Glomerular endothelial cell (primary cell): ENCODE measurements around the gene TLL1. TPM values are rescaled to one million over a fixed set of nuclear protein-coding genes. Genes with fewer than 3 reads are reported as not detected.

Experiments used
- DNase-seq: peaks from one replicate; pipeline ENCODE4 v3.0.0-alpha.2; 2011; ENCODE audit warnings: low read depth, low spot score; ENCODE audit errors: extremely low read depth
- total RNA-seq: library from RNA; depleted of rRNA; stranded (reverse); fragments of >200 nt; gene quantifications from 2 replicates; pipeline ENCODE4 v1.2.3, GENCODE V29; 2015

TLL1 gene
- 2.9 and 10.8 TPM in 2 replicates for total RNA-seq

DNA sequence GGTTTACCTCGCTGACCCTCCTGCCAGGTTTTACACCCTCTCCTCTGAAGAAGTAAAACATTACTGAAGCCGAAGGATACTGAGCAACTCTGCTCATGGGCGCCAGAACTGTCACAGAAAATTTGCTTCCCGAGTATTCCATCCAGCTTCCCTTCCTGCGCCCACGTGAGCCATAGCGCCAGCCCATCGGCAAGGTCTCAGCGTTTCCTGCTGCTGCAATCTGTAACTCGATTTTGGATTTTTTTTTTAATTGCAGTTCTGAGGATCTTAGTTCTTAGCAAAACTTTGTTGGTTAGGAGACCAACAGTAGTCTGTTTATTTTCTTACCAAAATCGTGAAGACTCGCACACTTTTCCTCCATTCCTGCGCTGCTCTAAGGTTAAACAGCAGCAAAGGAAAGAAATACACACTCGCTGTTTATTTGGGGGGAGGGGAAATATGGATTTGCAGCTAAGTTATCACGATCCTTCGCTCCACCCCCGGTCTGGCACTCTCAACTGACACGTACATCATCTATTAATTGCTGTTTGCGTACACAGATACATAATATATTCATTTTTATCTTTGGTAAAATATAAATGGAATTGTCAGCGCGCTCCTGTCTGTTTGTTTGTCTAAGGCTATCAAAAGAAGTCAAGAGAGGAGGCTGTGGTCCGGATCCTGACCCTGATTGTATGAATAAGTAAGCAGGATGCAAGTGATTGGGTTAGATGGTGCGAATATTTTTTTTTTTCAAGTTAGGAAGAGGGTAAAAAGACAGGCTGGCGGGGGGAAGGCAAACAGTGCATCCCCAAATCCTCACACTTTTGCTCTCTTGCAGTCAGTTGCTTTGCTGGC, at the start of gene TLL1:
Gene TLL1, plus strand, starts transcription at position 777 of the 837 bp plus-strand sequence. CDS start 668 bp downstream, outside the sequence.
- DNase-seq, result no peak

DNA sequence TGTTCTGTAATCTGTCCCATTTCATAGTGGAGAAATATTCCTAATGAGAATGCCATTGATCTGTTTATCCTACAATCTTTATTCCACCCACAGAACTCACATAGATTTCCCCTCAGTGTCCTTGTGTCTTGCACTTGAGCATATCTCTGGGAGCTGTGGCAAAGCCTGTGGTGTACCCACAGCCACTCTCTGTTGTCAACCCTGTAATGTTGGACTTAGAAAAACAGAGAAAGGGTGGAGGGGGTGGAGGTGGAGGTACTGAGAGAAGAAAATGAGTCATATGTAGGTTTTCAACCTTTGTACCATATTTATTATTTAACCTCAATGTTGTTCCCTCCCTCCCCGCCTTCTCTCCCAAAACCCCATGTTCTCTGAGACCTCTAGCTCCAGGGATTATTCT, 46.9 kb upstream of the TLL1 start:
- no peak for DNase-seq

DNA sequence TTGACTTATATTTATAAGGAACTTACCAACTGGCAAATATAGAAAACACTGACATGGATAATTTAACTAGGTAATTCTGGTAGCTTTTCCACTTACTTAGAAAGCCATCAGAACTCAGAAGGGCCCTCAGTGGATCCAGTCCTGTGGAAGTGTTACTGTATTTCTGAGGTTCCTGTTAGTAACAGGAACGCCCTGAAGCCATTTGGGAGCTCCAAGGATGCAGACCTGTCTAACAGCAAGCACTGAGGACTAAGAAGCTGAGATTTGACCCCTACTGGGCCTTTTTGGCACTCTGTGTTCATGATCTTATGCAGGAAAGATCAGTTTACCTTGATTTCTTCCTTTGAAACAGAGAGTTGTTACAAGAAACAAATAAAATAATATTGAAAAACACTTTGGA, 46.0 kb upstream of the TLL1 start:
- no peak for DNase-seq

DNA sequence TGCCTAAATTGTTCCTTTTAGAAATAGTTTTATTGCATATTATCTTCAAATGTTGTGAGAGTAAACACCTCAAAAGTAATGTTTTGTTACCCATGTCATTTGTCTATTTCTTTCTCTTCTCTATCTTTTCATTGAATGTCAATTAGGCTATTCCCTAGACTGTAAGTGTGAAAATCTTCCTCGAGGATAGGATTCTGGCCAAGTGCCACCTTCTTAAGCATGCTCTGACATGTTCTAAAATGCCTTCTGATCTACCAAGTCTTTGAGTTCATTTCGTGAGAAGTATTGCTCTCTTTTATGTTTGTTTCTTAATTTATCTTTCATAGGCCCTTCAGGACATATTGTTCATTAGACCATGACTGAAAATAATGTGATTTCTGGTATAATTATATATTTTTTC, 44.1 kb upstream of the TLL1 start:
- DNase-seq, result no peak

DNA sequence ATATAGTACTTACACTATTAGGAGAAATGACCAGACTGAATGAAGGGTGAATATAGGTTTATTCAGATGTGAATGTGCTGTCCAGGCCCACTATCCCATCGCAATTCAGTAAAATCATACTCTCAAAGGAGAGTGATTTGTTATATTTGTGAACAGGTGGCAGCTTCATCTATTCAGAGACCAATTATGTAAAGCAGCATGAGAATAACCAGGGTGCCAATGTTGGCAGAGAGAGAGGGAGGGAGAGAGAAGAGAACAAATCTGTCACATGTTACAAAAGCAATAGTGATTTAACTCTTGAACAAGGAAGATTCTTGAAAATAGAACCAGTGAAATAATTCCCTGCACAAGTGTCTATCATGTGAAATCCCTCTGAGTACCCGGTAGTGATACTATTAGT, 38.9 kb upstream of the TLL1 start:
- no peak for DNase-seq

DNA sequence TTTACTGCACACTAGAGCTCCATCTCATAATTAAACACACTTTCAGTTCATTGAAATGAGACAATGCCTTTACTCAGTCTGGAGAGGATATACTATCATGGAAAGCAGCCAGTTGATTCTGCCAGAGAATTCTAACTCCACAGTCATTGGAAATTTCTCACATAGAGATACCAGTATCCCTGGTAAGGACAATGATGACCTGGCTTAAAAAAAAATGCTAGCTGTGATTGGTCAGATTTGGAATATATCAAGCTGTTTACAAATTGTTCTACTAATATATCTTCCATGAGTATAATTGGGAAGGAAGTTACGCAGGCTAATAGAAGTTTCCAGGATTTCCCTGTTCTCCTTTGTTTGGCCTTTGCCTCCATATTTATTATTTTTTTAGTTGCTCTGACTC, 34.5 kb upstream of the TLL1 start:
- DNase-seq, result peak; percentile 16

DNA sequence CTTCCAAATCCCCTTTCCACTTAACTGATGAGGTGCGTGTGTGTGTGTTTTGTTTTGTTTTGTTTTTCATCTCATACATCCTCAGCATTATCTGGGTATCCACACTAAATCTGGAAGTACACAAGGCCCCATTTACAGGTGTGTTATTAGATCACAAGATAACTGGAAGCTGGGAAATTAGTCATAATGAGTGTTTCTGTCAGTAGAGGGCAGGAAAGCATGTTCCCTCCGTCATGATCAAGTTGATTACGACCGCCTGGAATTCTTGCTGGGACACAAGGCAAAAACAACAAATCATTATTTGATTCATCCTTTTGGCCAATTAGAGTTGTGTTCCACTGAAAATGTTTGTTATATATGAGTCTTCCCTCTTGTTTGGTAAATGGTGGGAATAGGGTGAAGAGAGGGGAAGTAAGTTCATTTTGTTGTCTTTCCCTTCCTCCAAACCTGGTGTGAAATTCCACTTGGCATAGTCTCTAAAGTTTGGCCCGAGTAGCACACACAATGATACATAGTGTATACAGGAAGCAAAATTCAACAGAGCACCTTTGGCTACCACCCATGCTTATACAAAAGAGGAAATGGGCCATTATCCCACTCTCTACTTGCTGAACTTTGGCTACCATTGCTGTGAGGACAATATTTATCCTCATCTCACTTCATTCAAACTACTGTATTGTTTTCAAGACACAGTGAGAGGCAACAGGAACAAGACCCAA, 33.3 kb upstream of the TLL1 start:
- no peak for DNase-seq

DNA sequence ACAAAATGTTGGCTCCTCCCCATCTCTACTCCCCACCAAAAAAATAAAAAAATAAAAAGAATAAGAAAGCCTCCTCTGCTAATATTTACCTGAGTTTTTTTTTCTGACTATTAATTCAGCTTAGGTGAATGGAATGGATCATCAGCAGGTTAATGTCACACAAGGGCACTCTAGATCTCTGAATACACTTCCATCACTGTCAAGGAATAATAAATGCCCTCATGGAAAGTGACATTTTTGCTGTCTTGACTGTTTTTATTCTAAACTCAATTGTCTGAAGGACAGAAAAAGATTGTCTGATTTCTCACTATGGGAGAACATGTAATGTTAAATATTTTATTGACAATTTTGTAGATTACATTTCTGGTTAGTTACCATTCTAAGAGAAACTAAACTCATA, 30.4 kb upstream of the TLL1 start:
- DNase-seq, result no peak

DNA sequence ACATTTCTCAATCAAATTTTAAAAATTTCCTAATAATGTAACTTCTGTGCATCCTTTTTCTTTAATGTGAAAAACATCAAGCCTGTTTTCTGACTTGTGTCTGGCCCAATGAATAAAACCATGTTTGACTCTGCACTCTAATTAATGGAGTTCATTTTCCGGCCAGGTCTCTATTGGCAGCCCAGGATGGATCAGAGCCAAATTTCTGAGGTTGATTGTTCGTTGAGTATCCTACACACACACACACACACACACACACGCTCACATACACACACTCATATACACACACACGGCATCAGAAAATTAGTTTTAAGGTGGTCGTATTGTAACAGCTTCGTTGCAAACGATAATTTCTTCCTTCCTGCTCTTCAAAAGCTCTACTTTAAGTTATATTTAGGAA, 28.9 kb upstream of the TLL1 start:
- DNase-seq, result no peak

DNA sequence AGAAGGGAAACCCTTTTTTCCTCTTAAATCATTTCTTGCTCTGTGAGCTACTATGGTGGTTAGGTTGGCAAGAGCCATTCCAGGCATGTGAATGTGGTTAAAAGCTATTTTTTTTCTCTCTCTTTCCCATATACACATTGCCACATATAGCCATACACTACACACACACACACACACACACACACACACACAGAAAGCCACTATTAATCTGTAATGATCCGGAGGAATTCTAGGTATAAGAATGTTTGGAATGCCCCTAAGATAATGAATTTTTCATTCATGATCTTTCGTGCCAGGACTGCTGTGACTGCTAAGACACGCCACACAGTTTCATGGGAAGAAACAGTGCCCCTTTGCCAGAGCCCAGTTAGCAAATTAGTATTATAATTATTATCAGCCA, 21.8 kb upstream of the TLL1 start:
- DNase-seq, result no peak

DNA sequence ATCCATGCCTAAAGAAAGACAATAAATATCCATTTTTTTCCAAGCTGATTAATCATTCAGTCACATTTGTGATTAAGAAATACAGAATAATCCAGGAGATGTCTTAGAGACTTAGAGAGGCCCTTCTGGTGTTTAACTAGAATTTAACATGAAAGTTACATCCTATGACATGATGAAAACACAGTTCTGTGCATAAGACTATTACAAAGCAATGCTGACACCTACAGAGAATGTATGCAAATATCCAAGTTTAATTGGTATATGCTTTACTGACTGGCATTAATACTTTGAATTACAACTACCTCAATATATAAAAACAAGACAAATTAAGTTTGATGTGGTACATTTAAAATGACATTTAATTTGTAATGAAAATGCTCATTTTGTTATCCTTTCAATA, 17.8 kb upstream of the TLL1 start:
- DNase-seq, result no peak

DNA sequence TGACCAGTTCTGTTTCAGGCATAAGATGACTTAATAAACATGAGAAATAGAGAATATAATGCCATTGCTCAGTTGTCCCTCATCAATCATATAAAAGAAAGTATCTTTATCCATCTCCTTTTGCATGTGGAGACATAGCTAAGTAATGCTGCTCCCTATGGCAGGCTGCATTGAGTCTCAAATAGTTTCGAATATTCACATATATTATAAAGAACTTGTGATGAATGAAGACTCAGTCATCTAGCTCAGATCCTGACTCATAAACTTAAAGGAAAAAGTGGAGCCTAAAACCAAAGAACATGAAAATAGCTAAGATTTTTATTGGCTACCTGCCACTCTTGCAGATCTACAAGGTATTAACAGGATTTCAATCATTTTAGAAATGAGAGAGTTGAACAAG, 11.7 kb upstream of the TLL1 start:
- DNase-seq, result no peak

DNA sequence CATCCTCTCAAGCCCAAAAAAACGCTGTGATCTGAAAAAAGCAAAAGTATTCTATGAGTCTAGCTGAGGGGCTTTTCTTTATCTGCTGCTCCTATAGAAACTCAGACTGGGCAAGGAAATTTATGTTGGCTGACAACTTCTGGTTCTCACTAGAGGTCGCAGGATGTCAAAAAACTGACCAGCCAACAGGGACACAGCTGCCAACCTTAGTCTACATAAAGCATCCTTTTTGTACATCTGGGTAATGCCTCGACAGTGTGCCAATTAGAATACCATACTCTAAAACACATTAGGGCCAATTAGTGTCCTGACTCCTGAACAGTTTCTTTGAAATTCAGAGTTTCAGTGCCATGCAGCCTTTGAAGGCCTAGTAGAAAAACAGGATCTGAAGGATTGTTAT, 8.8 kb upstream of the TLL1 start:
- no peak for DNase-seq

DNA sequence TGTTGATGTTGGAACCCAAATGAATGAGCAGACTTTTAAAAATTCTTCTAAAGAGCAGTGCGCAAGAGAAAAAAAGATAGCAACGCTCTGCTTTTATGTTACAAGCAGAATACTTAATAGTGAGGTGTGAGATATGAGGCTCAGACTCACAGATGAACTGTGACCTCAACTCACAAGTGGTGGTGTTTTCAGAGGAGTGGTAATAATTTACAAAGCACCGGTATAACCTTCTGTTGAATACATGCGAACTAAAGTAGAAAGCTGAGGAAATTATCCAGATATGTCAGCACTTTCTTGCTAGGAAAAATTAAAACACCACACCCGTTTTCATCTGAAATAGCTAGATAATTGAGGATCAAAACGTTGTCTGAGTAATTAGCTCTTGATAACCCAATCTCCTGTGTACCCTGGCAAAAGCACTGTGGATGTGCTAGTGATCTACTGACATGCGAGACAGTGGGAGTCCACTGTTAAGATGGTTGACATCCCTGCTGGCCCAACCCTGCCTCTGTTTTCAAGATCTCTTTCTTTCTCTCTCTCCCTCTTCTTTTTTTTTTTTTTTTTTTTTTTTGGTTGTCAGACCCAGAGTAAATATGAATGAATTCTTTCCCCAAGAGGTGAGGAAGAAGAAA, 6.9 kb upstream of the TLL1 start:
- DNase-seq, result no peak

DNA sequence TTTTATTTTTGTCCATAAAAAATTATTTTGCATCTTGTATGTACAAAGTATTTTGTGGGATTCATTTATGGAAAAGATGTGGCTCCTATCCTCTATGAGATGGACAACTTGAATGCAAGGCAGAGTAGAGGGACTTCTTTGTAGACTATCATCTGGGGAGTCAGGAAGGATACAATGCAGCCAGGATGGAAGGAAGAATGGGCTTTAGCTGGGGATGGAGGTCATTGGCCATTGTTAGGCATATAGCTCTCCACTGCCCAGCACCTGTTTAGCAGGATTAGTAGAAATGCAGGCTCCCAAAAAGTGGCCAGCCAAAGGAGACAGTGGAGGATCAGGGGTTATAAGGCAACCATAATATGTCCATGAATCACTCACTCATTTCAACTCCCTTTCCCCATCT, 5.1 kb upstream of the TLL1 start:
- no peak for DNase-seq

DNA sequence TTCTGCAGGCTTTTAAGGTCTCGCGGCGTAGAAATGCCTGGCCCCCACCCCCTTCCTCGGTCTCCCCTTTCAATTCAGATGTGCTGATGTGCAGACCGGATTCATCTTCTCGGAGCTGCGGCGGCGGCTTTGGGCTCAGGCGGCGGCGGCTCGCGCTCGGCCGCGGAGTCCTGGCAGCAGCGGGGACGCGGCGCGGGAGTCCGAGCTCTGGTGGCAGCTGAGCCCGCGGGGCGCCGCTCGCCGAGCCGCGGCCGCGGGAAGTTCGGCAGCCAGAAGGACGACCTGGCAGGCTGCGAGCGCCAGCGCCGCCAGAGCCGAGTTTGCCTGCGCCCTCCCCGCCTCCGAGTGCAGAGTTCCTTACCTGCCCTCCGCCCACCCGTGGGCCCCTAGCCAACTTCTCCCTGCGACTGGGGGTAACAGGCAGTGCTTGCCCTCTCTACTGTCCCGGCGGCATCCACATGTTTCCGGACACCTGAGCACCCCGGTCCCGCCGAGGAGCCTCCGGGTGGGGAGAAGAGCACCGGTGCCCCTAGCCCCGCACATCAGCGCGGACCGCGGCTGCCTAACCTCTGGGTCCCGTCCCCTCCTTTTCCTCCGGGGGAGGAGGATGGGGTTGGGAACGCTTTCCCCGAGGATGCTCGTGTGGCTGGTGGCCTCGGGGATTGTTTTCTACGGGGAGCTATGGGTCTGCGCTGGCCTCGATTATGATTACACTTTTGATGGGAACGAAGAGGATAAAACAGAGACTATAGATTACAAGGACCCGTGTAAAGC, 448 bp downstream of the TLL1 start:
- DNase-seq, result no peak

DNA sequence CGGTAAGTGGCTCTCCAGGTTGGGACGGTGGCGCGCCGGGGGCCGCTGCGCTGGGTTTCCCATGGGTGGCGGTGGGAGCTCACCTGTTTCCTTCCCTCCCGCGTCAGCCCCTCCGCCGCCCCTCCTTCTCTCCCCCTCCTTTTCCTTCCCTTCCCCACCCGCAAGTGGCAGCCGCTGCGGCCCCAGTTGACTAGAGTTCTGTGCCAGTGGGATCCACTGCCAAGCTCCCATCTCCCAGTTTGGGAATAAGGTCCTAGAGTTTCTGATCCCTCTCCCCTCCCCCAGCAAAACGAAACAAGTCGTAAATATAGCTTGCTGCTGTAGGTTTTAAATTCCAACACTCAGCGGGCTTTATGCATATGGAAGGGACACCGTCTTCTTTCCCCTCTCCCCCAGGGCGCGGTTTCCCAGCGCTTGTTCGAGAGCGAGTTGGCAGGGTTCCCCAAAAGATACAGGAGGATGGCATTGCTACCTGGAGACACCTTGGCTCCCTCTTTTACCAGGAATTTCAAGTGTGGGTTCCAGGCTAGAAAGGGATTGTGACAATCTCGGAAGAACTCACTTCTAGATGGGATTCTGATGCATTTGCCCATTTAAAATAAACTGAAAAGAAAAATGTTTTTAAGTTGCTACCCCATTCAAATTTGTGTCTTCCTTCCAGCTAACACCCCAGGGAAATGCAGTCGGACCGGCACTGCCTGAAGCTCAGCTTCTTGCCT, 1.2 kb downstream of the TLL1 start:
- no peak for DNase-seq

DNA sequence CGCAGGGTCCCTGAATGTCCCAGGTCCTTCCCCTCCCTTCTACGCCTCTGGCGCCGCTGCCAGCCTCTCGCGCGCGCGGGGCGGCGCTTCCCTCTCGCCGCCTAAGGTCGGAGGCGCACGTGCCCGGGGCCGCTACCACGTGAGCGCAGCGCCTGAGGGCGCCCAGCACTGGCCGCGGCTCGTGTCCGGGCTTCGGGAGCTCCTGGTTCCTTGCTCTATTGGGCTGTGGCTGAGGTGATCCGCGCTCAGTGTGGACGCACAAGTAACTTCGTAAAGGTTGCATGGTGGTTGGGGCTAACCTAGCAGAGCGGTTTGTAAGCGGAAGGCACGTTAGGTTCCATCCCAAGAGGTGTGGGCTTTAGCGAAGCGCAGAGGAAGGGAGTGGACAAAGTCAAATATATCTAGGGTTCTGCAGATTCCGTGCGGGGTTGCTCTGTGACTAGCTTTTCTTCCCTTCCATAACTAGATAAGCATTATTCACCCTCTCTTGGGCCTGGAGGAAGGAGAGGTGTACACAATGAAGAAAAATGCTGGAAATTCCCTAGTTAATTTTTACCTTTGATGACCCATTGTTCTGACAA, 1.8 kb downstream of the TLL1 start:
- no peak for DNase-seq

DNA sequence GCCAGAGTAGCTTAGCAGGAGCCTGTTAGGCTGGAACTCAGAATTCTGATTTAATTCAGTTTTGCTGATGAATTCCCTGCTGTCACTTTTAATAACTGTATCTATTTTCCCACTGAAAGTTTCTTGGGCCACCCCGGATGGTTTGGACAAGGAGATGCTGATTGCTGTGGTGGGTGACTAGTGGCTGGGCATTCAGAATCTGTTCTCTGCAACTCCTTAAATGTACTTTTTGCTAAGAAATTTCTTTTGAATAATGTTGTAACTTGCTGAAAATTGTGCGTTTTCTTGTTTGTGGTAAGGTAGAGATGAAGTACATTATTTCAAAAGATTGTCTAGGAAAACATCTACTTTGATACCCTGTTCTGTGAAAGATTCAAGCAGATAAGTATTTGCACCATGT, 2.4 kb downstream of the TLL1 start:
- no peak for DNase-seq

DNA sequence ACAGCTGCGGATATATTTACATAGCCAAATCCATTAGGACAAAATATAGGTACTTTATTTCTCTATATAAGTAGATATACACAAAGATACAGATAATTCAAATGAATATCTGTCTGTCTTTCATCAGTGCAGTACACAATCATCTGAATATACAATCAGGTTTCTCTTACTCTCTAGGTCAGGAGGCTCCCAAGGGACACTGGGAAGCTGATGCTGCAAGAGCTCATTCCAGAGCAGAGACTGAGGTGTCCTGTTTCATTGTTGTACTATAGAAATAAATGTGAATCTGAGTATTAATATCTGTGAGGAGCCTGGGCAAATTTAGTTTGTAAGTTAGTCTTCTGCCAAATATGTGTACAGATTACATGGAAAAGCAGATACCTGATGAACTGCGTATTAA, 4.2 kb downstream of the TLL1 start:
- no peak for DNase-seq
